Brain microvascular endothelial cell (primary cell): ENCODE results near the gene OSBPL10.

Source experiments
- DNase-seq: peaks from one replicate; pipeline ENCODE4 v3.0.0-alpha.2; 2020
- H3K27ac ChIP-seq: fragments of 250-450 bp; sonication (Bioruptor Pico); 2 replicates; pipeline ENCODE4 v1.5.1; 2020; ENCODE audit warnings: mild to moderate bottlenecking, moderate library complexity
- H3K27me3 ChIP-seq: fragments of 250-450 bp; sonication (Bioruptor Pico); replicated peaks from 2 replicates; pipeline ENCODE4 v1.5.1; 2020; ENCODE audit warnings: mild to moderate bottlenecking
- H3K36me3 ChIP-seq: fragments of 250-450 bp; sonication (Bioruptor Pico); replicated peaks from 2 replicates; pipeline ENCODE4 v1.5.1; 2020; ENCODE audit warnings: mild to moderate bottlenecking
- H3K4me3 ChIP-seq: 2 replicates; pipeline ENCODE4 v1.5.1; 2011; ENCODE audit warnings: low read depth, mild to moderate bottlenecking, control low read depth, low read length, moderate library complexity
- in situ Hi-C: cut with HindIII; loops from 2 replicates; pipeline ENCODE4 v1.10.0; 2017; ENCODE audit warnings: low sequenced_read_pairs, low pct_ligation_motif_present
- TF ChIP-seq, protein P1 (sequence below): IDR thresholded peaks from 2 replicates; pipeline ENCODE4 v1.5.1; 2011; ENCODE audit warnings: low read depth, mild to moderate bottlenecking, moderate library complexity, low read length, control low read depth, inconsistent platforms; ENCODE audit errors: missing control alignments

OSBPL10 gene

DNA sequence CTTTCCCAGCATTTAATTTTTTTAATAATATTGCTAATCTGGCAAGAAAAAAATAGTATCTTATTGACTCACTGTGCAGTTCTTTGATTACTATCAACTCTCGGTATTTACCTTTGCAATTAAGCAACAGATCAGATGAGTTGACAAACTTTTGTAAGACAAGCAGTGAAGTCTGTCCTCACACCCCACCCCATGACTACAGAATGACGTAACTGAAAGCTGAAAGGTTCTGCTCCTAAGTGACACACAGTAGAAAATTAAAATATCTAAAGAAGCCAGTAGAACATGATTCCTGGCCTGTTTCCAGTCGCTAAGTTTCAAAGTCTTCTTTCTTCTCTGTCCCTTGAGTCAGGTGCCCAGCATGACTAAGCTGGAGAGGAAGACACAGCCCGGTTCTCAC is 312.8 kb downstream of the OSBPL10 start:
- Histone ChIP-seq H3K27ac (no peak overlapping the region), H3K27me3 (no peaks in the 10 kb centered on the region), H3K4me3 (no peak overlapping the region), H3K36me3 (peaks cover 3% of the 10 kb centered on the region)
- in situ Hi-C loops = no loop called here
- TF ChIP-seq, protein P1, sequence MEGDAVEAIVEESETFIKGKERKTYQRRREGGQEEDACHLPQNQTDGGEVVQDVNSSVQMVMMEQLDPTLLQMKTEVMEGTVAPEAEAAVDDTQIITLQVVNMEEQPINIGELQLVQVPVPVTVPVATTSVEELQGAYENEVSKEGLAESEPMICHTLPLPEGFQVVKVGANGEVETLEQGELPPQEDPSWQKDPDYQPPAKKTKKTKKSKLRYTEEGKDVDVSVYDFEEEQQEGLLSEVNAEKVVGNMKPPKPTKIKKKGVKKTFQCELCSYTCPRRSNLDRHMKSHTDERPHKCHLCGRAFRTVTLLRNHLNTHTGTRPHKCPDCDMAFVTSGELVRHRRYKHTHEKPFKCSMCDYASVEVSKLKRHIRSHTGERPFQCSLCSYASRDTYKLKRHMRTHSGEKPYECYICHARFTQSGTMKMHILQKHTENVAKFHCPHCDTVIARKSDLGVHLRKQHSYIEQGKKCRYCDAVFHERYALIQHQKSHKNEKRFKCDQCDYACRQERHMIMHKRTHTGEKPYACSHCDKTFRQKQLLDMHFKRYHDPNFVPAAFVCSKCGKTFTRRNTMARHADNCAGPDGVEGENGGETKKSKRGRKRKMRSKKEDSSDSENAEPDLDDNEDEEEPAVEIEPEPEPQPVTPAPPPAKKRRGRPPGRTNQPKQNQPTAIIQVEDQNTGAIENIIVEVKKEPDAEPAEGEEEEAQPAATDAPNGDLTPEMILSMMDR = no peak
- DNase-seq = no peak

DNA sequence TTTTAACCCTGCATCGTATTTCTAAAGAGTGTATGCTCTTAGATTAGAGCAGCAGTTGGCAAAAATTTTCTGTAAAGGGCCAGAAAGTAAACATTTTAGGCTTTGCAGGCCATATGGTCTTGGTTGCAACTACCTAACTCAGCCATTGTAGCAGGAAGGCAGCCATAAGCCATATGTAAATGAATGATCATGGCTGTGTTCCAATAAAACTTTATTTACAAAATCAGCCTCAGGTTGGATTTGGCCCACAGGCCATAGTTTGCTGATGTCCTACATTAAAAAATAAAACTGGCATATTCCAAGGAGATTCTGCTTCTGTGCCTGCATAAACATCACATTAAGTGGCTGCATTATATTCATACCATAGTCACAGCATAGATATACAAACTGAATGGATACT is 313.5 kb downstream of the OSBPL10 start:
- no peak overlapping the region for H3K4me3 ChIP-seq
- H3K27me3 ChIP-seq = no peaks in the 10 kb centered on the region
- TF ChIP-seq, protein P1 = no peak
- DNase-seq = no peak
- in situ Hi-C loops = no loop called here
- H3K27ac ChIP-seq = no peak overlapping the region
- peaks cover 3% of the 10 kb centered on the region for H3K36me3 ChIP-seq

- DNase-seq = no peak
- TF ChIP-seq, protein P1 = no peak
- H3K4me3 ChIP-seq = no peak overlapping the region
- in situ Hi-C loops = no loop called here
- no peaks in the 10 kb centered on the region for H3K27me3 ChIP-seq
- peaks cover 3% of the 10 kb centered on the region for H3K36me3 ChIP-seq
- no peak overlapping the region for H3K27ac ChIP-seq
Observed at GRCh38 chr3:31664031-31664430, 317.0 kb downstream of the OSBPL10 start.

GRCh38 chr3:31661993-31662670 is 318.9 kb downstream of the OSBPL10 start:
- no peak for DNase-seq
- Histone ChIP-seq H3K36me3 (no peaks in the 10 kb centered on the region), H3K4me3 (no peak overlapping the region), H3K27ac (no peak overlapping the region), H3K27me3 (no peaks in the 10 kb centered on the region)
- TF ChIP-seq, protein P1 = no peak
- in situ Hi-C loops = no loop called here

- DNase-seq = no peak
- no peaks in the 10 kb centered on the region for H3K36me3 ChIP-seq
- H3K27me3 ChIP-seq = no peaks in the 10 kb centered on the region
- H3K4me3 ChIP-seq = no peak overlapping the region
- TF ChIP-seq, protein P1 = no peak
- no peak overlapping the region for H3K27ac ChIP-seq
- in situ Hi-C loops = no loop called here
Observed at GRCh38 chr3:31661286-31661685, 319.8 kb downstream of the OSBPL10 start.

DNA sequence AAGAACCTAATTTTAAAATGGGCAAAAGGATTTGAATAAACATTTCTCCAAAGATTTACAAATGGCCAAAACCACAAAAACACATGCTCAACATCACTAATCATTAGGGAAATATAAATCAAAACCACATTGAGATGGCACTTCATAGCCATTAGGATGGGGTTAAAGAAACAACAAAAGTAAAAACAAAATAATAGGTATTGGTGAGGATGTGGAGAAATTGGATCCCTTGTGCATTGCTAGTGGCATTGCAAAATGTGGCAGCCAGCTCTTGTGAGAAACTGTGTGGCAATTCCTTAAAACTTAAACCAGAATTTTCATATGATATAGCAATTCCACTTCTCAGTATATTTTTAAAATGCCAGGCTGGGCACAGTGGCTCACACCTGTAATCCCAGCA is 321.8 kb downstream of the OSBPL10 start:
- in situ Hi-C loops = no loop called here
- DNase-seq = no peak
- H3K4me3 ChIP-seq = no peak overlapping the region
- H3K27ac ChIP-seq = no peak overlapping the region
- no peaks in the 10 kb centered on the region for H3K36me3 ChIP-seq
- H3K27me3 ChIP-seq = no peaks in the 10 kb centered on the region
- TF ChIP-seq, protein P1 = no peak
